Stimulated activated CD8-positive, alpha-beta memory T cell treated with anti-CD3 and anti-CD28 coated beads, Interleukin-12 subunit alpha, Interleukin-12 subunit beta, amount 100 ng/mL, for 24 hours (primary cell): ENCODE data around the gene QPRT.
"Not testable (repeated sequence)": the region's sequence is repeated elsewhere in the genome, so short reads cannot be mapped to it uniquely, and the experiment has no call there.

Source experiments
- DNase-seq: peaks from one replicate; pipeline ENCODE4 v3.0.0-alpha.2; 2020; ENCODE audit errors: extremely low read depth

Gene QPRT

DNA sequence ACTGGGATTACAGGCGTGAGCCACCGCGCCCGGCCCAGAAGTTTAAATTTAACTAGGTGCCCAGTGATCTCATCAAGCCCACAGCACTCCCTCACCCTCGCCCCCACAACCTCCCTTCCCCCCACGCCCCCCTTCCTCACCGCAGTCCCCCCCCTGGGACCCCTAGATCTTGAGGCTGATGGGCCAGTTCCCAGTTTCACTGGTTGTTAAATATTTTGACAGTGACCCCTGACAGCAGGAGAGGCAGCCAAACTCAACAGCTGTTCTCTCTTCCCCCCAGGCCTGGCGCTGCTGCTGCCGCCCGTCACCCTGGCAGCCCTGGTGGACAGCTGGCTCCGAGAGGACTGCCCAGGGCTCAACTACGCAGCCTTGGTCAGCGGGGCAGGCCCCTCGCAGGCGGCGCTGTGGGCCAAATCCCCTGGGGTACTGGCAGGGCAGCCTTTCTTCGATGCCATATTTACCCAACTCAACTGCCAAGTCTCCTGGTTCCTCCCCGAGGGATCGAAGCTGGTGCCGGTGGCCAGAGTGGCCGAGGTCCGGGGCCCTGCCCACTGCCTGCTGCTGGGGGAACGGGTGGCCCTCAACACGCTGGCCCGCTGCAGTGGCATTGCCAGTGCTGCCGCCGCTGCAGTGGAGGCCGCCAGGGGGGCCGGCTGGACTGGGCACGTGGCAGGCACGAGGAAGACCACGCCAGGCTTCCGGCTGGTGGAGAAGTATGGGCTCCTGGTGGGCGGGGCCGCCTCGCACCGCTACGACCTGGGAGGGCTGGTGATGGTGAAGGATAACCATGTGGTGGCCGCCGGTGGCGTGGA lies 15.6 kb downstream of the QPRT start:
- no peak for DNase-seq

DNA sequence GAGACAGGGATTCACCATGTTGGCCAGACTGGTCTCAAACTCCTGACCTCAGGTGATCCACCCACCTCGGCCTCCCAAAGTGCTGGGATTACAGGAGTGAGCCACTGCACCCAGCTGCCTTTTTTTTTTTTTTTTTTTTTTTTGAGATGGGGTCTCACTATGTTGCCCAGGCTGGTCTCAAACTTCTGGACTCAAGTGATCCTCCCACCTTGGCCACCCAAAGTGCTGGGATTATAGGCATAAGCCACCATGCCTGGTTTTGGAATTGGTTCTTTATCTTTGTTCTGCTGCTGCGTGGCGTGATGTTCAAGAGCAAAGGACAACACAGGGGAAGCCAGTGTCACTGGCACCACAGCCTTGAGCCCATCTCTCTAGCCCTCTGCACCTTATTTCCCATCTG lies 16.7 kb downstream of the QPRT start:
- DNase-seq = not testable (repeated sequence)

DNA sequence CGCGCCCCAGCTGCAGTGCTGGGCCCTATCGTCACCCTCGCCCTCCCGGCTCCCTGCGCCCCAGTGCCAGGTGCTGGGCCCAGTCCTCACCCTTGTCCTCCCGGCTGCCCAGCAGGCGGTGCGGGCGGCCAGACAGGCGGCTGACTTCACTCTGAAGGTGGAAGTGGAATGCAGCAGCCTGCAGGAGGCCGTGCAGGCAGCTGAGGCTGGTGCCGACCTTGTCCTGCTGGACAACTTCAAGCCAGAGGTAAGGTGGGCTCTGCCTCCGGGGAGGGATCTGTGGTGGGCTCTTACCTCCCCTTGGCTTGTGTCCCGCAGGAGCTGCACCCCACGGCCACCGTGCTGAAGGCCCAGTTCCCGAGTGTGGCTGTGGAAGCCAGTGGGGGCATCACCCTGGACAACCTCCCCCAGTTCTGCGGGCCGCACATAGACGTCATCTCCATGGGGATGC lies 17.9 kb downstream of the QPRT start:
- DNase-seq = no peak

DNA sequence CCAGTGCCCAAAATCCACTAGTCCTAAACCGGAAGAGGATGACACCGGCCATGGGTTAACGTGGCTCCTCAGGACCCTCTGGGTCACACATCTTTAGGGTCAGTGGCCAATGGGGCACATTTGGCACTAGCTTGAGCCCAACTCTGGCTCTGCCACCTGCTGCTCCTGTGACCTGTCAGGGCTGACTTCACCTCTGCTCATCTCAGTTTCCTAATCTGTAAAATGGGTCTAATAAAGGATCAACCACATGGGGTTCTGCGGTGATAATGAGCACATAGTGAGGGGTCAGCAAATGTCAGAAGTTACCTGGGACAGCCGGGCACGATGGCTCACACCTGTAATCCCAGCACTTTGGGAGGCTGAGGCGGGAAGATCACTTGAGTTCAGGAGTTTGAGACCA lies 18.4 kb downstream of the QPRT start:
- DNase-seq = no peak

DNA sequence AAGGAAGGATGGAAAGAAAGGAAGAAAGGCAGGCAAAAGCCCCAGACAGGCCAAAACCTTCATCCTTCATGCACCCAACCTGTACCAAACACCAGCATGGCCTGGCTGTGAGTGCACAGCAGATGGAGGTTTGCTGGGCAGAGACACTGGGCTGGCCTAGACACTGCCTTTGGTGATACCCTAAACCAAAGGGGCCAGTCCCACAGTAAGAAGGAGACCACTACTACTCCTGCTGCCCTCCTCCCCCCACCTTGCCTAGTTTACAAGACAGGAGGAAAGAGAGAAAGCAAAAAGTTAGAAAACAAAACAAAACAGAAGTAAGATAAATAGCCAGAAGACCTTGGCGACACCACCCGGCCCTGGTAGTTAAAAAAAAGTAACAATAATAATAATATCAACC lies 19.1 kb downstream of the QPRT start:
- DNase-seq = no peak

DNA sequence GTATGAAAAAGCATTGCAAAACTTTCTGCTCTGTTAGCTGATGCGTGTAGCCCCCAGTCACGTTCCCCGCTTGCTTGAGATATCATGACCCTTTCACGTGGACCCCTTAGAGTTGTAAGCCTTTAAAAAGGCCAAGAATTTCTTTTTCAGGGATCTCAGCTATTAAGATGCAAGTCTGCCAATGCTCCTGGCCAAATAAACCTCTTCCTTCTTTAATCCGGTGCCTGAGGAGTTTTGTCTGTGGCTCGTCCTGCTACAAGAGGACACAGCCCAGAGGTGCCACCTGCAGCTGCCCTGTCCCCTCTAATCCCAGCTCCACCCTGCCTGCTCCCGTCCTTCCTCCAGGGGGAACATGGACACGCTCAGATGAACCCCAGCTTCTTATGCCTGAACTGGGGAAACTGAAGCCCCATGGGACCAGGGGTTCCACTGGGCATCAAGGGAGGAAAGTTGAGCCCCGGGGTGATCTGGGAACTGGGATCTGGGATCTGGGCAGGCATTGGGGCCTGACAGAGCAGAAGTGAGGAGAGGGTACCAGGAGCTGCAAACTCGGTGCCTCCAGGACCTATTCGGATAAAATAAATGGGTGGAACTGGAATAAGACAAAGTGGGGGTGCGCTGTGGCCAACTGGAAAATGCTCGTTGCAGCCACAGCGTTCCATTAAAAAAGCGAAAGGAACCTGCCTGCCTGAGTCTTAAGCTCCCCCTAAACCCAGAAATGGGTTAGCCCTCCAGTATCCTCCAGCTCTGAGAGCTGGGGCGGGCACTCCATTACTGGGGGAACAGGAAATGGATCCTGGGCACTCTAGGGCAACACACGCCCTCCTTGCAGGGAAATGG lies 19.7 kb downstream of the QPRT start:
- no peak for DNase-seq

DNA sequence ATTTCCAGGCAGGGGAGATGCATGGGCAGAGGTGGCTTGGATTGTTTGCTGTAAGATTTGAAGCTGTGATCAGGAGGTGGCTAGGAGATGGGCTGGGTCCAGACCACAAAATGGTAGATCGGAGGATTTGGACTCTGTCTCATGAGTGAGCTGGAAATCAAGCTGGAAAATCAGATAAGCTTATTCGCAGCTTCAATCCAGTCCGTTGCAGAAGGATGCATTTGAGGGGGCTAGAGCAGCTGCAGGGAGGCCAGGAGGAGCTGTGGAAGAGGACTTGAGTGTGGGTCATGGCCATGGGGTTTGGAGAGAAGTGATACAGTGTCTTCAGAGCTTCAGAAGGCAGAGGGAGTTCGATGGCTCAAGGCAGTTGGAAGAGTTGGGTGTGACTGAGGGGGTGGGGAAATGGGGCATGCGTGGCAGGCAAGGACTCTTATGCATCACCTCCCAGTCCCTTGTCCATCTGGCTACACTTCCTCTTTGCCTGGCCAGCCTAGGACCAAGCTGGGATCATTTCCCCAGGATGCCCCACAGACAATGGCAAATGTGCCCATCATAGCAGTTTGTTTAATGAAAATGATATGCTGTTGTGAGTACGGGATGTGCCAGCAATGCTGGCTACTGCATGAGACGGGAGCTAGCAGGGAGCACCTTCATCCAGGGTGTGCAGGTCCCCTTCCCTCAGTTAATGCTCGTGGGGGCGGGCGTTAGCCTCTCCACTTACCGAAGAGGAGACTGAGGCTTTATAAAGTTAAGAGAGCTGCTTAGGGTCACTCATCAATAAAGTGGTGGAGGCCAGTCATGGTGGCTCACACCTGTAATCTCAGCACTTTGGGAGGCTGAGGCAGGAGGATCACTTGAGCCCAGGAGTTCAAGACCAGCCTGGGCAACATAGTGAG lies 20.6 kb downstream of the QPRT start:
- DNase-seq = no peak

DNA sequence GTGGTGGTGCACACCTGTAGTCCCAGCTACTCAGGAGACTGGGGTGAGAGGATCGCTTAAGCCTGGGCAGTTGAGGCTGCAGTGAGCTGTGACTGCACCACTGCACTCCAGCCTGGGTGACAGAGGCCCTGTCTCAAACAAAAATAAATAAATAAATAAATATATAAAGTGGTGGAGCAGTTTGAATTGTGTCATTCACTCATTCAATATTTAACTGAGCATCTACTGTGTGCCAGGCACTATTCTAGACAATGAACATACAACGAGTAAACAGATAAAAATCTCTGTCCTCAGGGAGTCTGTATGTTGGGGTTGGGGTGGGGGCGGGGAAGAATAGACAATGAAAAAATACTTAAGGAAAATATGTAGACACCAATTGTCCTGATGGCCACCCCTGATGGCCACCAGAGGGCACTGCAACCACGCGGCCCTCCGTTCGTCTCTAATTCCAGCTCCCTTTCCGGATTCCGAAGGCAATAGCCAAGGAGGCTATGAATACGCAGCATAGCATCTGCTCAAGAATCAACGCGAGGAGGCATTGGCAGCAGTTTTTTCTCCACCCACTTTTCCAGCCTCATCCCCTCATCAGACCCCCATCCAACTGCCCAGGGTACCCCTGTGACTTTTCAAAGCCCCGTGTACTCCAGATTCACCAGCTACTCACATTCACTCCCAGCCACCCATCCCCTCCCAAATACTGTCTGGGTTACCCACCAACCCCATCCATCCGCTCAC lies 21.4 kb downstream of the QPRT start:
- peak; percentile 38 for DNase-seq

DNA sequence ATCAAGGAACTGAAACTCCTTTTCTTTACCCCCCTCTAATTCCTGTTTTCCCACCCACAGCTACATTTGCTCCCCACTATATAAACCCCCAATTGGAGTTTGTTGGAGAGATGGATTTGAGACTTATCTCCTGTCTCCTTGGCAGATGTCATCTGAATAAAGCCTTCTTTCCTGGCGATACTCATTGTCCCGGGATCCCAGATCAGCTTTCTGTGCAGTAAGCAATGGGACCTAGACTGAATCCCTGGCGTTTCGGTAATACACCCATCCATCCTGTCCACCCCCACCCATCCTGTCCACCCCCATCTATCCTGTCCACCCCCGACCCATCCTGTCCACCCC lies 22.2 kb downstream of the QPRT start:
- DNase-seq = no peak

DNA sequence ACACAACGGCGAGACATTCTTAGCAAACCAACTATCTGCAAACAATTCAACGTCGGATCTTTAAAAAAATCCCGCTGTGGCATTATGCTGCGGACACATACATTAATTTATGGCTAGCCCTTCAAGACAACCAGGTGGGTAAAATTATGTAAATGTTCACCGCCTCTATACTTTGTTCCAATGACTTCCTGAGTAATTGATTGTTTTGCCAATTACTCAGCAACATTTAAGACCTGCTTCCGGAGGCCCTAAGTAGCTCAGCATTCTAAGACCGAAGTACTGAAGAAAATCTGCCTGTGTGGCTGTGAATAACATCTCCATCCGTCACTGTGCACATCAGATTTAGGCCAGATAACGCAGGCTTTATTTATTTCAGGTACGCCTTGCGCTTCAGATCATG lies 23.3 kb downstream of the QPRT start:
- no peak for DNase-seq

DNA sequence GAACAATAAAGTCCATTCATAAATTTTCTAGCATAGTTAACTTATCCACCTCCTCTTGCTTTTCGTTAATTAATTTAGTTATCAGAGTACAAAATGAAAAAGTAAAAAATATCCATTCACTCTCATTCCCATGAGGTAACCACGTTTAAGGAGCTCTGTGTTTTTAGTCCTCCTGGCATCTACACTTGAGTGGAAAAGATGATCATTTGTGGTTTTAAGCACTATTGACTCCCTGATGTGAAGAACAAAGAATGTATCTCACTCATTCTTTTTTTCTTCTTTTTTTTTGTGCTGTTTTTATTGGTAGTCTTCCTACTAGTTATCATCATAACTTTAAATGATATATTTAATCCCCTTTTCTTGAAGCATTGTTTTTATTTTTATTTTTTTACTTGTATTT lies 26.1 kb downstream of the QPRT start:
- no peak for DNase-seq

DNA sequence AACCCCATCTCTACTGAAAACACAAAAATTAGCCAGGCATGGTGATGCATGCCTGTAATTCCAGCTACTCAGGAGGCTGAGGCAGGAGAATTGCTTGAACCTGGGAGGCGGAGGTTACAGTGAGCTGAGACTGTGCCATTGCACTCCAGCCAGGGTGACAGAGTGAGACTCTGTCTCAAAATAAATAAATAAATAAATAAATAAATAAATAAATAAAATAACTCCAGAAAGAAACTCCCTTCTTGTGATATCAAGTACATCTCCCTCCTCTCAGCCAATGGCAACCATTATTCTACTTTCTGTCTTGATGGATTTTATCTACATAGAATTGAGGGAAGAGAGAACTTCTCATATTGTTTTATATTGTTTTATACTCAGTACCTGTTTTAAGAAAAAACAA lies 28.2 kb downstream of the QPRT start:
- DNase-seq = not testable (repeated sequence)

DNA sequence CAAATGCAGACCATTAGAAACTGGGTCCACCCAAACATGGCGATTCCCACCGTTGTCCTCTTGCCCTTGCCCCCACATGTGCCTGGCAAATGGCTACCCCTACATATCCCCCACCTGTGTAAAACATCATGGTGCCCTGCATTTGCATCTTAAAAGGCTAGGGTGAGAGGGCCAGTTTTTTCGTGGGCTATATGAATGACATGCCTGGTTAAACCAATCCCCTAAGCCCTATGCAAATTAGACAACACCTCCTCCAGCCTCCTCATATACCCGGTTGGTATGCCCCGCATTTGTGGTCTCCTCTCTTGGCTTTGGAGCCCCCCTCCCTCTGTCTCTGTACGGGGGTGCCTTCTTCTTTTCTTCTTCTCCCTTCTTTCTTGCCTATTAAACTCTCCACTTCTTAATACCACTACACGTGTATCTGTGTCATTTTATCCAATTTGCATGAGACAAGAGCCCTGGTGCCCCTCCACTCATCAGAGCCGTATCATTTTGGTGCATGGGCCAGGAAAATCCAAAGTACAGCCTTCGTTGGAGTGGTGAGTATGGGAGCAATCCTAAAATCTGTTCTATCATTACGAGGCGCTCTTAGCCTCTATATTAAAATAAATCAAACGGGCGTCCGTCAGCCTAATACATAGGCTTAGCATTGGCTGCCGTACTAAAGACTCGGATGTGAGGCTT lies 30.1 kb downstream of the QPRT start:
- DNase-seq = no peak

DNA sequence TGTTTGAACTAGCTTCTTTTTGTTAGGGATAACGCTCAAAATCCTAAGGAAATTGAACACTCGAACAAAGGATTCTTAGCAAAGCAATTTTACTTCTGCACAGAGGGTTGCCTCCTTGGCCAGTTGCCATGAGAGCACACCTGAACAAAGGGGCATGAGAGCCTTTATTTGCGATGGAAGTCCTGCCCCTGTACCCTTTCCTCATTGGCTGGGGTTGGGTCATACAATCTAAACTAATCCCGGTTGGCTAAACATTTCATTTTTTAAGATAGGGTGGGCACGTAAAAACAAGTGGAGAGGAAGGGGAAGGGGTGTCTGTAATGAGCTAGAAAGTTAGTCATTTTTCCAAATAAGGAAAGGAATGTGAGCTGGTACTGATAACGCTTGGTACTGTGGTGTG lies 30.7 kb downstream of the QPRT start:
- not testable (repeated sequence) for DNase-seq

DNA sequence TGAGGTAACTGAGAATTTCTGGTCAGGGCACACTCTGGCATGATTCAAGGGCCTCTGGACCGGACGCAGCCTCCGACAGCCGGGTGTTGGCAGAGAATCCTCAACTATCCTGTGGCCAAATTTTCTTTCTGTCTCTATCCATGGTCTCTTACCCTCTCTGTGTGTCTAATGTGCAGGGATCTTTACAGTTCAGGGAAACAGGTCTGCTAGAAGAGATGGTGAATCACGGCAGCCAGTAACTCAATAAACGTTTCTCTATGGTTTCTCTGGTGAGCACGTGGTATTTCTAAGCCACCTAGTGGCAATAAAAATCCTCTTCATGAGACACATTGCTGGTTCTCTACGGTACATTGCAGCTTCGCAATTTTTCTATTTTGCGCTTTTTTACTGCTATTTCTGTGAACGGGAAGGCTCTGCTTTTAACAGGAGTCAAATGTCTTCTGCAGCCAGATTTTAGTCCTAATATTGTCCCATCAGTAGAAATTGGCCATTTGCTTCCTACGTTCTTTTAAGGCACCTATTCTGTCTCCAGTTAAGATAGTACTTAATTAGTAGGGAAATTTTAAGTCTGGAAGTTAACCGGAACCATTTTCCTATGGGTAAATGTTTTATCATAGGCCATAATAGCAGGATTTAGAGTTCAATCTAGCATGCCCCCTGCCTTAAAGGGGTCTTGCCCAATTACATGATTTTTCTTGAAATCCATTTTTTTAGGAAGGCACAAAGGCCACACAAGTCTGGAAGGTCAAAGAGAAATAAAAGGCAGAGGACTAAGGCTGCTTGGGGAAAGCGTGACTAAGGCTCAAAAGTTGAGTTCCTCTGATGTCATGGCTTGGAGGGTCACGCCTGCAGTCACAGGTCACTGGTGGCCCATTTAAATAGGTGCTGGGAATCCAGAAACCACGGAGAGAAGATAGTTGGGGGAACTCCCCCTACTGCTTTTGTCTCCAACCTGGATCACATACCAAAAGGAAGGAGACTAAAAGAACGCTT lies 31.5 kb downstream of the QPRT start:
- no peak for DNase-seq

DNA sequence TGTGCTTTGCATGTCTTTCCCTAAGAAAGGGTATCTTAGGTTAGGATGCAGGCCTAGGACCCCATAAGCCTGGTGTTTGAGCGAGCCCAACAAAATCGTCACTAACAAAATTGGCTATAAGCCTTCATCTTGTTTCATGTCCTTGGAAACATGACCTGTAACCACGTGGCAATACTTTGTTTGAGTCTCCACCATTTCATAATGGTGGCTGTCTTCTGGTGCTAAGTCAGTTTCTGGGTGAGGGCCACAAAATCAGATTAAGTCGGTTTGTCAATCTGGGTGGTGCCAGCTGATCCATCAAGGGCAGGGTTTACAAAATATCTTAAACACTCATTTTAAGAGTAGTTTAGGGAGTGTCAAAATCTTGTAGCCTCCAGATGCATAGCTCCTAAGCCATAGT lies 33.8 kb downstream of the QPRT start:
- DNase-seq = no peak

DNA sequence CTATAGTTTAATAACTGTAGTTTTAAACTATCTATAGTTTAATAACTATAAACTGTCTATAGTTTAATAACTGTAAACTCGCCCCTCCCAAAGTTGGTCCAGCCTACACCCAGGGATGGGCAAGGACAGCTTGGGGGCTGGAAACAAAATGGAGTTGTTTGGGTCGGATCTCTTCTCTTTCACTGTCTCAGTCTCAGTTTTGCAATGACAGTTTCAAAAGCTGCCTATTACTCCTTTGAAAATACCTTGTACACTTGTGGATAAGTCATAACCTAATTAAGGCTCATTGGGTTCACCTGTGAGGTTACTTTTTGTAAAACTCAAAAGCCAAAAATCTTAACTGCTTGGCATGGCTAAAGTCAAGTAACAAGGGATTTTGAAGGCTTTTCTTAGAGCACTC lies 35.4 kb downstream of the QPRT start:
- DNase-seq = no peak

DNA sequence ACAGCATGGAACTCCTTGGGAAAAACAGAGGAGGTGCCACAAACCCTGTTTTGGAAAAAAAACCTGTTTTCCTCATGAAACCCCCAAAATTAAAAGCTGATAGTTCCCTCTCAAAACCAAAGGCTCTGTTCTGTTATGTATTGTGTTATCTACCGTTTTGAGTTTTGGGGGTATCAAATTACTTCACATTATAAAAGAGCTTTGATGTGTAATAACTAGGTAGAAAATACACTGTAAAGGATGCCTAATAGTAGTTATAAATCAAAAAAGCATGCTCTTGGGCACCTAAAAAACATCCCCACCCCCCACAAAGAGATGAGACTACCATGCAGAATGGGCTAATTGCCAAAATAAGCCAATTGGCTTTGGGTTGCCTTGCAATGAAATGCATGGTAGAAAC lies 36.0 kb downstream of the QPRT start:
- no peak for DNase-seq

DNA sequence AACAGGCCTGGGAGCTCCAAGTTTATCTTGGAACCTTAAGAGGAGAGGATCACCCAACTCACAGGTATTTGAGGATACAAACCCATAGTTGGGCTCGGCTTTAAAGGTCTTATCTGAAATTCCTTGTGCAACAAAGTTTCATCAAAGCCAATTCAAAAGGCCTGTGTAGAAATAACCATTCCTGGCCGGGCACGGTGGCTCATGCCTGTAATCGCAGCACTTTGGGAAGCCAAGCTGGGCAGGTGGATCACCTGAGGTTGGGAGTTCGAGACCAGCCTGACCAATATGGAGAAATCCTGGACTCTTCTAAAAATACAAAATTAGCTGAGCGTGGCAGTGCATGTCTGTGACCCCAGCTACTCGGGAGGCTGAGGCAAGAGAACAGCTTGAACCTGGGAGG lies 38.1 kb downstream of the QPRT start:
- DNase-seq = no peak

DNA sequence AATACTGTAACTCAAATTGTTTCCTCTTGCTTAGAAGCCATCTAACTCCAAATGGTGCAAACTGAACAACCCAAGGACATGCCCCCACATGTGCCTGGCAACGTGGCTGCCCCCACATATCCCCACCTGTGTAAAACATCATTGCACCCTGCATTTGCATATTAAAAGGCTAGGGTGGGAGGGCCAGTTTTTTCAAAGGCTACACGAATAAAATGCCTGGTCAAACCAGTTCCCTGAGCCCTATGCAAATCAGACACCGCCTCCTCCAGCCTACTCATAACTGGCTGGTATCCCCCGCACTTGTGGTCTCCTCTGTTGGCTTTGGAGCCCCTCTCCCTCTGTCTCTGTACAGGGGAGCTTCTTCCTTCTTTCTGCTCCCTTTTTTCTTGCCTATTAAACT lies 40.1 kb downstream of the QPRT start:
- DNase-seq = no peak
